ENCODE results near the gene PSEN2.

PSEN2 gene

GRCh38 chr1:226882631-226883409 lies 12.4 kb downstream of the PSEN2 start:
- no peak for TF ChIP-seq CTCF (IDR thresholded peaks at IDR 0.05; ENCODE audit: insufficient read depth, low read length)
- no peak for DNase-seq (ENCODE audit: low read depth in 1 of 2, low spot score in 1 of 2)
- no peaks in the 10 kb centered on the region for H3K27me3 ChIP-seq (ENCODE audit: insufficient read depth, poor library complexity, severe bottlenecking)
- no peak overlapping the region for H3K4me3 ChIP-seq (replicated peaks; ENCODE audit: insufficient read depth, low read length)
- H3K27ac ChIP-seq (replicated peaks) = no peak overlapping the region

- Histone ChIP-seq H3K27ac (replicated peaks) (no peak overlapping the region), H3K4me3 (replicated peaks; ENCODE audit: insufficient read depth, low read length) (no peak overlapping the region), H3K27me3 (ENCODE audit: insufficient read depth, poor library complexity, severe bottlenecking) (no peaks in the 10 kb centered on the region)
- DNase-seq (ENCODE audit: low read depth in 1 of 2, low spot score in 1 of 2) = no peak
- TF ChIP-seq REST (IDR thresholded peaks at IDR 0.05; ENCODE audit: insufficient replicate concordance, low read depth) = no peak
- TF ChIP-seq CTCF (IDR thresholded peaks at IDR 0.05; ENCODE audit: insufficient read depth, low read length) = no peak
- TF ChIP-seq POLR2AphosphoS5 (IDR thresholded peaks at IDR 0.05; ENCODE audit: low read depth) = no peak
- no peak for TF ChIP-seq GABPA (IDR thresholded peaks at IDR 0.05; ENCODE audit: low read depth)
- TF ChIP-seq SPI1 (IDR thresholded peaks at IDR 0.05; ENCODE audit: borderline replicate concordance, low read depth) = no peak
Measured at GRCh38 chr1:226883630-226884029, 13.2 kb downstream of the PSEN2 start.

GRCh38 chr1:226884116-226884625 lies 13.8 kb downstream of the PSEN2 start:
- no peak for TF ChIP-seq CTCF (IDR thresholded peaks at IDR 0.05; ENCODE audit: insufficient read depth, low read length)
- TF ChIP-seq REST (IDR thresholded peaks at IDR 0.05; ENCODE audit: insufficient replicate concordance, low read depth) = no peak
- TF ChIP-seq GABPA (IDR thresholded peaks at IDR 0.05; ENCODE audit: low read depth) = no peak
- peak; percentile 54; the same call in 1 of the 2 replicates for TF ChIP-seq SPI1 (IDR thresholded peaks at IDR 0.05; ENCODE audit: borderline replicate concordance, low read depth)
- TF ChIP-seq POLR2AphosphoS5 (IDR thresholded peaks at IDR 0.05; ENCODE audit: low read depth) = no peak
- DNase-seq (ENCODE audit: low read depth in 1 of 2, low spot score in 1 of 2) = no peak
- H3K27me3 ChIP-seq (ENCODE audit: insufficient read depth, poor library complexity, severe bottlenecking) = no peaks in the 10 kb centered on the region
- no peak overlapping the region for H3K4me3 ChIP-seq (replicated peaks; ENCODE audit: insufficient read depth, low read length)
- no peak overlapping the region for H3K27ac ChIP-seq (replicated peaks)
